ENCODE data around the gene UVSSA. TPM values are rescaled to one million over a fixed set of nuclear protein-coding genes. Genes with fewer than 3 reads are reported as not detected.
"Not testable (repeated sequence)": the region's sequence is repeated elsewhere in the genome, so short reads cannot be mapped to it uniquely, and the experiment has no call there.

UVSSA gene
- total RNA-seq, 1 experiment from 2014 or later, result 26.3 TPM

- Mint-ChIP-seq H3K4me3 (ENCODE audit: unreplicated experiment) (no peak overlapping the region), H3K36me3 (ENCODE audit: insufficient read depth, unreplicated experiment) (peaks cover 10% of the 10 kb centered on the region), H3K9me3 (ENCODE audit: unreplicated experiment) (peaks cover 2% of the 10 kb centered on the region), H3K4me1 (ENCODE audit: low read depth, unreplicated experiment) (no peaks in the 10 kb centered on the region), H3K27me3 (ENCODE audit: insufficient read depth, unreplicated experiment) (no peaks in the 10 kb centered on the region), H3K27ac (ENCODE audit: unreplicated experiment) (no peak overlapping the region)
- no peak overlapping the region for H3K4me3 ChIP-seq (ENCODE audit: low read depth, low read length)
- POLR2A ChIA-PET, result no interaction called here
- H3K36me3 ChIP-seq (ENCODE audit: control insufficient read depth, insufficient read depth, low read length), result no peaks in the 10 kb centered on the region
- no peaks in the 10 kb centered on the region for H3K27me3 ChIP-seq (replicated peaks; ENCODE audit: control insufficient read depth, insufficient read depth, low read length)
- CTCF ChIA-PET, result no interaction called here
- no peaks in the 10 kb centered on the region for H3K4me1 ChIP-seq
- intact Hi-C loops (cut with micrococcal nuclease; ENCODE audit: unreplicated experiment), result no loop called here
- TF ChIP-seq, protein P1, sequence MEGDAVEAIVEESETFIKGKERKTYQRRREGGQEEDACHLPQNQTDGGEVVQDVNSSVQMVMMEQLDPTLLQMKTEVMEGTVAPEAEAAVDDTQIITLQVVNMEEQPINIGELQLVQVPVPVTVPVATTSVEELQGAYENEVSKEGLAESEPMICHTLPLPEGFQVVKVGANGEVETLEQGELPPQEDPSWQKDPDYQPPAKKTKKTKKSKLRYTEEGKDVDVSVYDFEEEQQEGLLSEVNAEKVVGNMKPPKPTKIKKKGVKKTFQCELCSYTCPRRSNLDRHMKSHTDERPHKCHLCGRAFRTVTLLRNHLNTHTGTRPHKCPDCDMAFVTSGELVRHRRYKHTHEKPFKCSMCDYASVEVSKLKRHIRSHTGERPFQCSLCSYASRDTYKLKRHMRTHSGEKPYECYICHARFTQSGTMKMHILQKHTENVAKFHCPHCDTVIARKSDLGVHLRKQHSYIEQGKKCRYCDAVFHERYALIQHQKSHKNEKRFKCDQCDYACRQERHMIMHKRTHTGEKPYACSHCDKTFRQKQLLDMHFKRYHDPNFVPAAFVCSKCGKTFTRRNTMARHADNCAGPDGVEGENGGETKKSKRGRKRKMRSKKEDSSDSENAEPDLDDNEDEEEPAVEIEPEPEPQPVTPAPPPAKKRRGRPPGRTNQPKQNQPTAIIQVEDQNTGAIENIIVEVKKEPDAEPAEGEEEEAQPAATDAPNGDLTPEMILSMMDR (IDR thresholded peaks at IDR 0.05; ENCODE audit: insufficient read depth in 1 of 2, low read depth in 1 of 2, low read length in 1 of 2, severe bottlenecking in 1 of 2, unreplicated experiment in 1 of 2), result no peak
- H3K9me3 ChIP-seq, result no peaks in the 10 kb centered on the region; the same call in 1 of the 2 replicates
- BruUV-seq (replicated peaks), result no TSS peak
- DNase-seq, result no peak
Measured at GRCh38 chr4:1393866-1394265, 46.9 kb downstream of the UVSSA start.

GRCh38 chr4:1394554-1395388, 47.8 kb downstream of the UVSSA start:
- CTCF ChIA-PET; H3K9me3 ChIP-seq; H3K4me3 ChIP-seq (ENCODE audit: low read depth, low read length); H3K36me3 ChIP-seq (ENCODE audit: control insufficient read depth, insufficient read depth, low read length); DNase-seq; H3K4me1 Mint-ChIP-seq (ENCODE audit: low read depth, unreplicated experiment); H3K4me1 ChIP-seq; H3K27ac Mint-ChIP-seq (ENCODE audit: unreplicated experiment); H3K27me3 ChIP-seq (replicated peaks; ENCODE audit: control insufficient read depth, insufficient read depth, low read length); H3K27me3 Mint-ChIP-seq (ENCODE audit: insufficient read depth, unreplicated experiment); BruUV-seq (replicated peaks); H3K9me3 Mint-ChIP-seq (ENCODE audit: unreplicated experiment); H3K4me3 Mint-ChIP-seq (ENCODE audit: unreplicated experiment); POLR2A ChIA-PET; intact Hi-C loops (cut with micrococcal nuclease; ENCODE audit: unreplicated experiment): not testable (repeated sequence)
- H3K36me3 Mint-ChIP-seq (ENCODE audit: insufficient read depth, unreplicated experiment), result peaks cover 10% of the 10 kb centered on the region

GRCh38 chr4:1395389-1395820, 48.4 kb downstream of the UVSSA start:
- POLR2A ChIA-PET; CTCF ChIA-PET; H3K4me1 ChIP-seq; DNase-seq; H3K9me3 Mint-ChIP-seq (ENCODE audit: unreplicated experiment); H3K27ac Mint-ChIP-seq (ENCODE audit: unreplicated experiment); intact Hi-C loops (cut with micrococcal nuclease; ENCODE audit: unreplicated experiment); H3K9me3 ChIP-seq; H3K36me3 ChIP-seq (ENCODE audit: control insufficient read depth, insufficient read depth, low read length); BruUV-seq (replicated peaks); H3K4me3 ChIP-seq (ENCODE audit: low read depth, low read length); H3K4me3 Mint-ChIP-seq (ENCODE audit: unreplicated experiment); H3K27me3 Mint-ChIP-seq (ENCODE audit: insufficient read depth, unreplicated experiment); H3K4me1 Mint-ChIP-seq (ENCODE audit: low read depth, unreplicated experiment); H3K27me3 ChIP-seq (replicated peaks; ENCODE audit: control insufficient read depth, insufficient read depth, low read length): not testable (repeated sequence)
- peaks cover 10% of the 10 kb centered on the region for H3K36me3 Mint-ChIP-seq (ENCODE audit: insufficient read depth, unreplicated experiment)

GRCh38 chr4:1395941-1396805, 49.2 kb downstream of the UVSSA start:
- Mint-ChIP-seq H3K36me3 (ENCODE audit: insufficient read depth, unreplicated experiment) (peaks cover 10% of the 10 kb centered on the region), H3K4me3 (ENCODE audit: unreplicated experiment) (no peak overlapping the region), H3K27ac (ENCODE audit: unreplicated experiment) (no peak overlapping the region), H3K4me1 (ENCODE audit: low read depth, unreplicated experiment) (no peaks in the 10 kb centered on the region), H3K9me3 (ENCODE audit: unreplicated experiment) (no peaks in the 10 kb centered on the region), H3K27me3 (ENCODE audit: insufficient read depth, unreplicated experiment) (no peaks in the 10 kb centered on the region)
- POLR2A ChIA-PET, result no interaction called here
- intact Hi-C loops (cut with micrococcal nuclease; ENCODE audit: unreplicated experiment), result no loop called here
- H3K9me3 ChIP-seq, result no peaks in the 10 kb centered on the region; the same call in 1 of the 2 replicates
- no TSS peak for BruUV-seq (replicated peaks)
- no peaks in the 10 kb centered on the region for H3K36me3 ChIP-seq (ENCODE audit: control insufficient read depth, insufficient read depth, low read length)
- CTCF ChIA-PET, result no interaction called here
- no peak overlapping the region for H3K4me3 ChIP-seq (ENCODE audit: low read depth, low read length)
- H3K27me3 ChIP-seq (replicated peaks; ENCODE audit: control insufficient read depth, insufficient read depth, low read length), result no peaks in the 10 kb centered on the region
- H3K4me1 ChIP-seq, result no peaks in the 10 kb centered on the region
- TF ChIP-seq, protein P1 (IDR thresholded peaks at IDR 0.05; ENCODE audit: insufficient read depth in 1 of 2, low read depth in 1 of 2, low read length in 1 of 2, severe bottlenecking in 1 of 2, unreplicated experiment in 1 of 2), result no peak
- DNase-seq, result no peak
